DMS114 treated with DMSO at 0.1 percent for 48 hours (cell line): ENCODE measurements around the gene TNFAIP2.

Experiments
- DNase-seq: peaks from one replicate; lab custom pipeline; 2025; ENCODE audit not compliant: unreplicated experiment; lab: John Stamatoyannopoulos, UW

The TNFAIP2 gene

DNA sequence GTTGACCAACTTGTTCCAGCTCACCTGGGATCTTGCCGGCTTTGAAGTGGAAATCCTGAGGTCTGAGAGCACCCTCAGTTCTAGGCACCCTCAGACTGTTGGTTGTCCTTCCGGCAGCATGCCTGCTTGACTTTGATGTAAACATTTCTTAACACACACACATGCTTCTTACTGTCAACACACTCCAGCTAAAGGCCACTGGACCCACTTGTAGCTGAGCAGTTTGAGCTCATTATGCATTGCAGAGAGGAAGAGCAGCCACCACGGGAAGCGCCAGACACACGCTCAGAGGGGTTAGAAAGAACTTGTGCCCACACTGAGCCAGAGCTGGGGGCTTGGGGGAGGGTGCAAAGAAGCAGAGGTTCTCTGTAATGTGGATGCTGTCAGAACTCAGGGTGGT is 55.8 kb downstream of the TNFAIP2 start:
- DNase-seq, result no peak

DNA sequence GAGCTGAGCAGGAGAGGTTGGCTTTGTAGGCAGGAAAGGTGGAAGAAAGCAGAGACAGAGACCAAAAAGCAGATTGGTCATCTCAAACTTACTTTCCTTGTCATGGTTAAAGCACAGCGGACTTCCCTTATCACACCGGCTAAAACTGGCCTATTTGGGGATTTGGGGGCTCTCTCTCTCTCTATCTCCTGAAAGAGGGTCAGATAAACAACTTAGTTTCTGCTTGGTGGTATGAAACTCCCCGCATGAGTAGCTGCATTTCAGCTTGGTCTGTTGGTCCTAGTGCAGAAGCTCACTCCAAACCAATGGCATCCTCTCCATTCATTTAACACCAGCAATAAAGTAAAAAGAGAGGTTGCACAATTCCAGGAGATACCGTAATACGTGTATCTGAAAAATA is 57.1 kb downstream of the TNFAIP2 start:
- DNase-seq, result no peak

DNA sequence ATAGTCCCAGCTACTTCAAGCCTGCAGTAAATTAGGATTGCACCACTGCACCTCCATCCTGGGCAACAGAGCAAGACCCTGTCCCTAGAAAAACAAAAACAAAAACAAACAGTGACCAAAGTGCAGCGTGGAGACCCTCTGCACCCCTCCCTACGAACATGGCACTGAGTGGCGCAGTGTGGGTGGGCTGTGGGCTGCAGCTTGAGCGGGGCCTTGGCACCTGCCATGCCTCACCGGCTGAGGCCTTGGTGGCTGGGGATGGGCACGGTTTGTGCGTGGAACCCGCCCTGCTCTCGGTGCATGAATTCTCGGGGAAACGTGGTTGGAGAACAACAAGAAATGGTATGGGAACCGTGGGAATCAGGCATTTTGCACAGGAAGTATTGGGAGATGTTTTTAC is 60.8 kb downstream of the TNFAIP2 start:
- no peak for DNase-seq

DNA sequence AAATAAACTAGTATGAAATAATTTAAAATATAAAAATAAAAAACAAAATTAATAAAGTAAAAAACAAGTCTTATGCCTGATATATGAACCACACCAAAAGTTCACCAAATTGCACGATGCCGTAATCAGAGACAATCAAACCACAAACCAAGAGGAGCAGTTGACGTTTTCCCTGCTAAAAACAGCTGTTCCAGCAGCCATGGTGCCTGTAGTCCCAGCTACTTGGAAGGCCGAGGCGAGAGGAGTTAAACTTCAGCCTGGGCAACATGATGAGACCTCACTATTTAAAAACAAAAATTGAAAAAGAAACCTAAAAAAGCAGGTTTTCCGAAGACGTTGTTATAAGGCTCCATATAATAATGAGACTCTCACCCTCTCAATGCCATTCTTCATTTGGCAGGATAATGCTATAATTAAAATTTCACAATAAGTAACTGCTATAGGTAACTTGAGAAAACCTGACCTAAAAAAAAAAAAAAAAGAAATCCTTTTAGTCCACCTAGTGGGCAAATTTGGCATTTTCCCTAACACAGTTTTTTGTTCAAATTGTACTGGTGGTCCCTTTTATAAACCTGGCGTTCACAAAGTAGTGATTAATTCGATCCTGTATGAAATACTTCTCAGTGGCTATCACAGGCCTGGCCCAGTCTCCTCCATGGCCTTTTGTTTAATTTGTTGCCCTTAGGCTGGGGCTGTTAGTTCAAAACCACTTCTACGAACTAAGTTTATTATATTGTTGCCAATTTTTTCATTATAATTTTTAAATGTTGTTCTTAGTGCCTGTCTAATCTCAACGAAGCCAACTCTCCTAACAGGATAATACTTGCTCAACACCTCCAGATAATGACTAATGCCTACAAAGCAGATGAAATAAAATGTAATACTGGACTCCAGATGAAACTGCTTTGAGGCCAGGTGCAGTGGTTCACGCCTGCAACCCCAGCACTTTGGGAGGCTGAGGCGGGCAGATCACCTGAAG is 62.1 kb downstream of the TNFAIP2 start:
- peak; percentile 19 for DNase-seq

DNA sequence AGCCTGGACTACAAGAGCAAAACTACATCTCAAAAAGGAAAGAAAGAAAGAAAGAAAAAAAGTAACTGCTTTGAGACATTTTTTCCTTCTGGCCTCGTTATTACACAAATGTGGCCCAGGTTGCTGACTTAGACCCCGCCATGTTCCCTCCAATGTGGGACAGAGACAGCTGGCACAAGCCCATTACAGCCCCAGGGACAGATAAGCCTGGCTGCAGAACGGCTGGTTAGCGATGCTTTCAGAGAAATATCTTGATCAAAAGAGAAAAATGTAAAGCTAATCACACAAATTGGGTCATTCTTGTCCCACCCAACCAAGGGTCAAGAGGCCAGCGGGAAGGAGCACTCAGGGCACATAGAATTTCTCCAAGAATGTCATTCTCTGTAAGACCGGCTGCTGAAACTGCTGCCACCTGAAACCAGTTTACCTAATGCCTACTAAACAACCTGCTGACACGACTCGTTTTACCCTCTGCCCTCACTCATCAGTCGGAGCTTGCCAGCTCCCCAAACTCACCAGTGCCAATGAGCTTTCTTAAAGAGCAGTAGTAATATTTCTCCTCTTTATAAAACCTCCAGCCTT is 63.1 kb downstream of the TNFAIP2 start:
- no peak for DNase-seq
